HG03558 (cell line): ENCODE data around the gene FGD2.

Experiments used
- ATAC-seq: cut with Tn5 transposase; IDR thresholded peaks from one replicate; pipeline ENCODE4 v1.9.1; 2021; ENCODE audit warnings: moderate number of reproducible peaks; ENCODE audit not compliant: unreplicated experiment; ENCODE audit errors: extremely low read depth

The FGD2 gene

DNA sequence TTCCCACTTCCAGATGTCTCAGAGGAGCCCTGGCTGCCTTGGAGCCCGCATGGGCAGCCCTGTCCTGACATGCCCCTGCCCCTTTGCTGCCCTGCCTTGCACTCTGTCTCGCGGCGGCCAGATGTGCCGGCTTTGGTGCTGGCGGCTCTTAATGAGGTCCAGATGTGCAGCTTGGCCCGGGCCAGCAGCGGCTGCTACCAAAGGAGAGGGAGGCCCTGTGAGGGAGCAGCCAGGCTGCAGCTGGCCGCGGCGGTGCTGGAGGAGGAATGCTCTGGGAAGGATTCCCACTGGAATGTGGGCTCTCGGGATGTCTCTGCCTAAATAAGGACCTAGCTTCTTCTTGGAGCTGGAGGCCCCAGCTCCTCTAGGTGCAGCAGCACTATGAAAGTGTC is 72.4 kb downstream of the FGD2 start:
- ATAC-seq = no peak
